Lower leg skin (tissue), 4 donors: ENCODE data around the gene GARS1. TPM values are rescaled to one million over a fixed set of nuclear protein-coding genes. Genes with fewer than 3 reads are reported as not detected.
A peak's percentile ranks its signal among the peaks of the same experiment; 100 is the strongest.
"Not testable (repeated sequence)": the region's sequence is repeated elsewhere in the genome, so short reads cannot be mapped to it uniquely, and the experiment has no call there.

Source experiments
- DNase-seq, 2 donors: peaks; one replicate each; pipeline ENCODE4 v3.0.0-alpha.2; 2019; ENCODE audit warnings: low spot score in 2 of 2
- H3K4me3 ChIP-seq: fragments of 200-600 bp; sonication (generic); 2 replicates; pipeline ENCODE4 v1.5.1; 2017; ENCODE audit warnings: mild to moderate bottlenecking, low read depth; ENCODE audit not compliant: poor library complexity, severe bottlenecking
- CTCF ChIP-seq, 3 donors: fragments of 450-650 bp; IDR thresholded peaks; one replicate each; pipeline ENCODE4 v1.5.1; 2016; ENCODE audit warnings: antibody characterized with exemption in 3 of 3, mild to moderate bottlenecking in 3 of 3, moderate library complexity in 2 of 3
- POLR2A ChIP-seq, 2 donors: fragments of 450-650 bp; IDR thresholded peaks; one replicate each; pipeline ENCODE4 v1.6.1; 2016 to 2017; ENCODE audit warnings: antibody characterized with exemption in 2 of 2, mild to moderate bottlenecking in 1 of 2, moderate library complexity in 1 of 2
- WGBS, 2 donors: methylation state at CpG; one replicate each; pipeline ENCODE4 v1.1.5; 2018; 5-methylcytosine and 5-hydroxymethylcytosine counted together
- intact Hi-C: fragments of 100-400 bp; cut with DNase I; formaldehyde crosslinking; loops from one replicate; pipeline ENCODE4 v1.15.0; 2023; ENCODE audit warnings: low total_unique reads
- total RNA-seq, 4 donors: library from RNA; depleted of rRNA; stranded (reverse); fragments of >200 nt; gene quantifications; one replicate each; pipeline ENCODE4 v1.1.0, GENCODE V29; 2016

The GARS1 gene
- total RNA-seq, 4 donors from 2014 or later: 73.2 to 107 (median 99.8) TPM

GRCh38 chr7:30564243-30564892, 30.3 kb upstream of the GARS1 start:
- intact Hi-C loops: no loop called here
- WGBS, 2 donors: 41 to 42% methylated on average over 7 of the region's 7 CpGs
- H3K4me3 ChIP-seq: no peak overlapping the region
- peak in 1 of 3 donors; percentile 86 for TF ChIP-seq CTCF (IDR thresholded peaks at IDR 0.05)
- no peak for TF ChIP-seq POLR2A (IDR thresholded peaks at IDR 0.05)
- peak; percentile 81 to 96 for DNase-seq

- DNase-seq: no peak
- no peak overlapping the region for H3K4me3 ChIP-seq
- intact Hi-C loops: no loop called here
- WGBS, 2 donors: 89 to 100% methylated on average over 2 of the region's 2 CpGs
- TF ChIP-seq CTCF (IDR thresholded peaks at IDR 0.05) (no peak), POLR2A (IDR thresholded peaks at IDR 0.05) (no peak)
Measured at GRCh38 chr7:30566596-30566995, 28.1 kb upstream of the GARS1 start.

GRCh38 chr7:30567081-30567480, 27.6 kb upstream of the GARS1 start:
- no peak for DNase-seq
- 72 to 86% methylated on average over 4 of the region's 4 CpGs for WGBS, 2 donors
- TF ChIP-seq CTCF (IDR thresholded peaks at IDR 0.05): no peak
- no peak for TF ChIP-seq POLR2A (IDR thresholded peaks at IDR 0.05)
- no peak overlapping the region for H3K4me3 ChIP-seq
- intact Hi-C loops: no loop called here

DNA sequence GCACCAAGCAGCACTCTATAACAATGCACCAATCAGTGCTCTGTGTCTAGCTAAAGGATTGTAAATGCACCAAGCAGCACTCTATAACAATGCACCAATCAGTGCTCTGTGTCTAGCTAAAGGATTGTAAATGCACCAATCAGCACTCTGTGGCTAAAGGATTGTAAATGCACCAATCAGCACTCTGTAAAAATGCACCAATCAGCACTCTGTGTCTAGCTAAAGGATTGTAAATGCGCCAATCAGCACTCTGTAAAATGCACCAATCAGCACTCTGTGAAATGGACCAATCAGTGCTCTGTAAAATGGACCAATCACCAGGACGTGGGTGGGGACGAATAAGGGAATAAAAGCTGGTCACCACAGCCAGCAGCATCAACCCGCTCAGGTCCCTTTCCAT, 24.4 kb upstream of the GARS1 start:
- DNase-seq, H3K4me3 ChIP-seq, intact Hi-C loops: not testable (repeated sequence)
- WGBS, 2 donors: 92 to 98% methylated on average over 4 of the region's 4 CpGs

- intact Hi-C loops: no loop called here
- H3K4me3 ChIP-seq: no peak overlapping the region
- no peak for DNase-seq
- no peak for TF ChIP-seq CTCF (IDR thresholded peaks at IDR 0.05)
- TF ChIP-seq POLR2A (IDR thresholded peaks at IDR 0.05): no peak
- 74 to 77% methylated on average over 5 of the region's 5 CpGs for WGBS, 2 donors
Measured at GRCh38 chr7:30572212-30572841, 22.4 kb upstream of the GARS1 start.

DNA sequence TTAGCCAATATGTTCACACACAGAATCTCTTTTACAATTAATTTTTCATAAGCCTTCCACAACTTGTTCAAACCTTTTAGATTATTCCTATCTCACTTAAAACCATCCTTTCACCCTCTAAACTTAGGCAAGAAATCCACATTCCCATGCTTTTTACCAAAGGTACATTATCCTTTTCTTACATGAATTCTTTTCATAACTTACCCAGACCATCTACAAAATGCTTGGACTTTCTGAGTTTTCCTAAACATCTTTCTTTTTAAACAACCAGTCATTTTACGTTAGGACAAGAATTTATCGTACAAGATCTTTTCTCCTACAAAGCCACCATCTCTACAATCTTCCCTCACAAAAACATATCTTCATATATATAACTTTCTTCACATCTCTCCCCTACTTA, 18.8 kb upstream of the GARS1 start:
- TF ChIP-seq POLR2A (IDR thresholded peaks at IDR 0.05) (no peak), CTCF (IDR thresholded peaks at IDR 0.05) (no peak)
- DNase-seq: no peak
- intact Hi-C loops: no loop called here
- H3K4me3 ChIP-seq: no peak overlapping the region
- whole genome bisulfite sequencing, 2 donors: 99 to 100% methylated on average over 2 of the region's 2 CpGs
